Fibroblast of skin of right quadriceps (primary cell): ENCODE measurements around the gene DSCAML1.
"Not testable (repeated sequence)": the region's sequence is repeated elsewhere in the genome, so short reads cannot be mapped to it uniquely, and the experiment has no call there.

Experiments
- DNase-seq: peaks from one replicate; pipeline ENCODE4 v3.0.0-alpha.2; 2013

Gene DSCAML1

GRCh38 chr11:117457031-117457785 lies 339.8 kb downstream of the DSCAML1 start:
- DNase-seq = no peak

GRCh38 chr11:117456721-117457029 lies 340.3 kb downstream of the DSCAML1 start:
- not testable (repeated sequence) for DNase-seq

GRCh38 chr11:117456027-117456720 lies 340.8 kb downstream of the DSCAML1 start:
- no peak for DNase-seq

- no peak for DNase-seq
Measured at GRCh38 chr11:117454564-117454917, 342.5 kb downstream of the DSCAML1 start.

GRCh38 chr11:117453886-117454563 lies 343.0 kb downstream of the DSCAML1 start:
- no peak for DNase-seq

- peak; percentile 7 for DNase-seq
Measured at GRCh38 chr11:117449111-117449693, 347.8 kb downstream of the DSCAML1 start.

- no peak for DNase-seq
Measured at GRCh38 chr11:117444711-117445658, 352.0 kb downstream of the DSCAML1 start.

- DNase-seq = no peak
Measured at GRCh38 chr11:117444256-117444655, 352.8 kb downstream of the DSCAML1 start.

- DNase-seq = no peak
Measured at GRCh38 chr11:117443266-117444186, 353.5 kb downstream of the DSCAML1 start.

GRCh38 chr11:117442869-117443239 lies 354.2 kb downstream of the DSCAML1 start:
- no peak for DNase-seq

GRCh38 chr11:117442049-117442868 lies 354.8 kb downstream of the DSCAML1 start:
- no peak for DNase-seq

GRCh38 chr11:117441146-117441975 lies 355.7 kb downstream of the DSCAML1 start:
- DNase-seq = no peak

GRCh38 chr11:117440258-117440657 lies 356.8 kb downstream of the DSCAML1 start:
- DNase-seq = no peak

- no peak for DNase-seq
Measured at GRCh38 chr11:117439256-117439655, 357.8 kb downstream of the DSCAML1 start.

- DNase-seq = no peak
Measured at GRCh38 chr11:117438371-117439000, 358.5 kb downstream of the DSCAML1 start.

- DNase-seq = no peak
Measured at GRCh38 chr11:117437791-117438130, 359.3 kb downstream of the DSCAML1 start.

- no peak for DNase-seq
Measured at GRCh38 chr11:117437041-117437790, 359.8 kb downstream of the DSCAML1 start.

GRCh38 chr11:117435326-117435725 lies 361.7 kb downstream of the DSCAML1 start:
- no peak for DNase-seq
